Endothelial cell of umbilical vein (primary cell): Measurements from ENCODE around the gene MAP2K4. TPM values are rescaled to one million over a fixed set of nuclear protein-coding genes. Genes with fewer than 3 reads are reported as not detected.

Experiments used
- BruUV-seq: library from RNA; stranded (reverse); fragments of 400-500 nt; replicated peaks from 2 replicates; lab custom pipeline; 2021; lab: Mats Ljungman, UMichigan
- CTCF ChIA-PET: fragments of 300-600, 350-600 bp; sonication (Branson Sonifier 250); formaldehyde crosslinking; loops from one replicate; lab custom pipeline; 2021; ENCODE audit warnings: antibody characterized with exemption, inconsistent platforms; lab: Charles Lee
- POLR2A ChIA-PET: fragments of 300-600, 350-600 bp; sonication (Branson Sonifier 250); formaldehyde crosslinking; loops from one replicate; lab custom pipeline; 2021; ENCODE audit warnings: antibody characterized with exemption, inconsistent platforms; lab: Charles Lee
- DNase-seq: peaks from one replicate; pipeline ENCODE4 v3.0.0-alpha.2; 2011; ENCODE audit warnings: low read depth, low spot score
- FAIRE-seq: peaks from 2 replicates; lab custom pipeline; 2011; peaks lifted over from hg19 to GRCh38; lab: Jason Lieb, UNC
- H2AFZ ChIP-seq: 2 replicates; pipeline ENCODE4 v1.6.0; 2012; ENCODE audit warnings: low read depth, low read length, control low read depth, inconsistent platforms
- H3K27ac ChIP-seq: 2 replicates; pipeline ENCODE4 v1.5.1; 2011; ENCODE audit warnings: low read depth, mild to moderate bottlenecking, control low read depth, low read length, moderate library complexity; ENCODE audit not compliant: insufficient read depth
- H3K27me3 ChIP-seq, 2 experiments: 2 replicates each; pipeline versions ENCODE4 v1.6.0 to v1.6.1; 2011; ENCODE audit warnings: low read length in 2 of 2, mixed read lengths in 1 of 2; ENCODE audit not compliant: control insufficient read depth in 2 of 2, insufficient read depth in 2 of 2
- H3K36me3 ChIP-seq, 2 experiments: 2 replicates in 1 of 2; 3 replicates in 1 of 2; pipeline ENCODE4 v1.5.1; 2011; ENCODE audit warnings: low read length in 2 of 2, mild to moderate bottlenecking in 1 of 2, moderate library complexity in 1 of 2; ENCODE audit not compliant: control insufficient read depth in 2 of 2, insufficient read depth in 2 of 2; ENCODE audit errors: extremely low read depth in 1 of 2
- H3K4me1 ChIP-seq: 3 replicates; pipeline ENCODE4 v1.5.1; 2011; ENCODE audit warnings: mild to moderate bottlenecking, low read length; ENCODE audit not compliant: control insufficient read depth, insufficient read depth; ENCODE audit errors: extremely low read depth
- H3K4me2 ChIP-seq: 2 replicates; pipeline ENCODE4 v1.6.1; 2011; ENCODE audit warnings: low read length, control low read depth, mixed read lengths; ENCODE audit not compliant: insufficient read depth
- H3K4me3 ChIP-seq, 3 experiments: fragments of 200-600 bp in 1 of 3; sonication (generic), shearing (Covaris generic) in 1 of 3; replicated peaks in 1 of 3; 2 replicates each; pipeline ENCODE4 v1.5.1; 2011 to 2016; ENCODE audit warnings: control low read depth in 3 of 3, low read length in 3 of 3, mild to moderate bottlenecking in 2 of 3, inconsistent platforms in 1 of 3, low read depth in 1 of 3, moderate library complexity in 1 of 3; ENCODE audit not compliant: insufficient read depth in 1 of 3
- H3K79me2 ChIP-seq: 2 replicates; pipeline ENCODE4 v1.6.0; 2012; ENCODE audit warnings: low read length, inconsistent platforms; ENCODE audit not compliant: control insufficient read depth, insufficient read depth
- H3K9ac ChIP-seq: replicated peaks from 2 replicates; pipeline ENCODE3; 2011; ENCODE audit warnings: low read length, control low read depth; ENCODE audit not compliant: insufficient read depth; ENCODE audit errors: extremely low read depth
- H3K9me1 ChIP-seq: replicated peaks from 3 replicates; pipeline ENCODE4 v1.6.0; 2011; ENCODE audit warnings: mild to moderate bottlenecking, low read length; ENCODE audit not compliant: control insufficient read depth, insufficient read depth; ENCODE audit errors: extremely low read depth
- H3K9me3 ChIP-seq: replicated peaks from 2 replicates; pipeline ENCODE4 v1.5.1; 2012; ENCODE audit warnings: low read length, inconsistent platforms; ENCODE audit not compliant: control insufficient read depth, insufficient read depth
- H4K20me1 ChIP-seq: replicated peaks from 2 replicates; pipeline ENCODE3; 2011; ENCODE audit warnings: mild to moderate bottlenecking, low read length; ENCODE audit not compliant: control insufficient read depth, insufficient read depth; ENCODE audit errors: extremely low read depth
- EZH2 ChIP-seq: IDR thresholded peaks from 2 replicates; pipeline ENCODE4 v1.6.1; 2012; ENCODE audit warnings: borderline replicate concordance, low read depth, mild to moderate bottlenecking, moderate library complexity, low read length, inconsistent platforms; ENCODE audit not compliant: severe bottlenecking
- FOS ChIP-seq: IDR thresholded peaks from 2 replicates; pipeline ENCODE4 v1.6.1; 2011; ENCODE audit warnings: mild to moderate bottlenecking, low read length, moderate library complexity, borderline replicate concordance; ENCODE audit not compliant: insufficient read depth
- GATA2 ChIP-seq: IDR thresholded peaks from 2 replicates; pipeline ENCODE4 v1.7.0; 2011; ENCODE audit warnings: low read depth, mild to moderate bottlenecking, moderate library complexity, mixed read lengths, low read length; ENCODE audit not compliant: insufficient read length, insufficient read depth
- JUN ChIP-seq: IDR thresholded peaks from 2 replicates; pipeline ENCODE4 v1.6.1; 2011; ENCODE audit warnings: borderline replicate concordance, low read depth; ENCODE audit not compliant: insufficient read length, insufficient read depth
- MAX ChIP-seq: IDR thresholded peaks from 2 replicates; pipeline ENCODE4 v1.6.1; 2011; ENCODE audit not compliant: insufficient read depth, insufficient read length
- MYC ChIP-seq: IDR thresholded peaks from one replicate; pipeline ENCODE4 v1.6.1; 2011; ENCODE audit warnings: mild to moderate bottlenecking, low read depth, low read length
- POLR2A ChIP-seq: IDR thresholded peaks from 2 replicates; pipeline ENCODE4 v1.6.1; 2012; ENCODE audit warnings: low read depth, mild to moderate bottlenecking, control low read depth, low read length
- POLR2AphosphoS5 ChIP-seq: IDR thresholded peaks from 2 replicates; pipeline ENCODE4 v1.6.1; 2012; ENCODE audit warnings: low read depth, mild to moderate bottlenecking, control low read depth, low read length, moderate library complexity; ENCODE audit not compliant: insufficient read depth
- dilution Hi-C: fragments of 300-500 bp; cut with MboI; formaldehyde crosslinking; loops from one replicate; pipeline ENCODE4 v1.15.0; 2019; ENCODE audit warnings: low sequenced_read_pairs; ENCODE audit not compliant: extremely low pct_ligation_motif_present
- intact Hi-C: fragments of 100-400 bp; cut with micrococcal nuclease; formaldehyde crosslinking; loops from one replicate; pipeline ENCODE4 v1.10.0; 2022
- polyA plus RNA-seq, 4 experiments: library from polyadenylated mRNA; depleted of rRNA in 3 of 4; stranded (reverse) in 3 of 4; unstranded in 1 of 4; fragments of >200 nt; gene quantifications; 2 replicates each; pipeline versions ENCODE4 v1.2.1 to v1.2.3, GENCODE V29; 2011 to 2012; ENCODE audit warnings: missing spikeins in 1 of 4
- total RNA-seq: library from RNA; stranded (reverse); gene quantifications from 2 replicates; pipeline ENCODE4 v1.2.3, GENCODE V29; 2021
- TF ChIP-seq, protein P1 (sequence below), 2 donors: IDR thresholded peaks; 1 replicate in 1 of 2; 2 replicates in 1 of 2; pipeline ENCODE4 v1.5.1; 2011; ENCODE audit warnings: low read length in 2 of 2, mild to moderate bottlenecking in 2 of 2, moderate library complexity in 2 of 2, control low read depth in 1 of 2, inconsistent platforms in 1 of 2, low read depth in 1 of 2; ENCODE audit not compliant: insufficient read depth in 1 of 2; ENCODE audit errors: extremely low read depth in 1 of 2

MAP2K4 gene
- total and polyA plus RNA-seq, 2 donors (not counting 3 experiments of a cell fraction or from before 2014, with no cell fraction given): 8.6 to 17.5 TPM

DNA sequence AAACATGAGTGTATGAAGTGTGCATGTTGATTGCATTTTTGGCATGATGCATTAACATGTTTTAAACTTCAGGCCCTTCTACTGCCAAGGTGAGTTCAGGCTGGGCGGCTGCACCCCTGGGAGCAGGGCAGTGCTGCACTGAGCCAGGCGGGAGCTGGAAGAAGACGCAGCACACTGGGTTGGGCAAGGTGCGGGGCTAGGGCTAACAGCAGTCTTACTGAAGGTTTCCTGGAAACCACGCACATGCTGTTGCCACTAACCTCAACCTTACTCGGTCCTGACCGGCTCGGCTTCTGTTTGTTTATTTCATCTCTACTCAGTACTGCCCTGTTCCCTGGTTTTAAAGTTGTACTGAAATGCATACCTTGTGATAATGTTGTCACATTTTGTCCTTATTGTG is 61.0 kb downstream of the MAP2K4 start:
- Histone ChIP-seq H3K4me2 (no peak overlapping the region), H3K9me3 (no peaks in the 10 kb centered on the region), H3K4me1 (no peaks in the 10 kb centered on the region), H3K9me1 (no peaks in the 10 kb centered on the region), H3K36me3 (peaks cover 0 to 4% of the 10 kb centered on the region in 2 experiments), H3K79me2 (no peaks in the 10 kb centered on the region), H4K20me1 (peaks cover 2% of the 10 kb centered on the region), H3K27me3 (no peaks in the 10 kb centered on the region), H3K4me3 (no peak overlapping the region), H3K9ac (no peak overlapping the region), H2AFZ (no peak overlapping the region), H3K27ac (no peak overlapping the region)
- dilution Hi-C loops: no loop called here
- intact Hi-C loops: no loop called here
- TF ChIP-seq EZH2 (no peak), MYC (no peak), POLR2A (no peak), JUN (no peak), MAX (no peak), FOS (no peak), GATA2 (no peak), POLR2AphosphoS5 (no peak)
- TF ChIP-seq, protein P1, sequence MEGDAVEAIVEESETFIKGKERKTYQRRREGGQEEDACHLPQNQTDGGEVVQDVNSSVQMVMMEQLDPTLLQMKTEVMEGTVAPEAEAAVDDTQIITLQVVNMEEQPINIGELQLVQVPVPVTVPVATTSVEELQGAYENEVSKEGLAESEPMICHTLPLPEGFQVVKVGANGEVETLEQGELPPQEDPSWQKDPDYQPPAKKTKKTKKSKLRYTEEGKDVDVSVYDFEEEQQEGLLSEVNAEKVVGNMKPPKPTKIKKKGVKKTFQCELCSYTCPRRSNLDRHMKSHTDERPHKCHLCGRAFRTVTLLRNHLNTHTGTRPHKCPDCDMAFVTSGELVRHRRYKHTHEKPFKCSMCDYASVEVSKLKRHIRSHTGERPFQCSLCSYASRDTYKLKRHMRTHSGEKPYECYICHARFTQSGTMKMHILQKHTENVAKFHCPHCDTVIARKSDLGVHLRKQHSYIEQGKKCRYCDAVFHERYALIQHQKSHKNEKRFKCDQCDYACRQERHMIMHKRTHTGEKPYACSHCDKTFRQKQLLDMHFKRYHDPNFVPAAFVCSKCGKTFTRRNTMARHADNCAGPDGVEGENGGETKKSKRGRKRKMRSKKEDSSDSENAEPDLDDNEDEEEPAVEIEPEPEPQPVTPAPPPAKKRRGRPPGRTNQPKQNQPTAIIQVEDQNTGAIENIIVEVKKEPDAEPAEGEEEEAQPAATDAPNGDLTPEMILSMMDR (IDR thresholded peaks at IDR 0.05; ENCODE audit: extremely low read depth in 1 of 2, insufficient read depth in 1 of 2, low read depth in 1 of 2, low read length in 2 of 2): no peak
- DNase-seq (no peak), FAIRE-seq (no peak)
- BruUV-seq: no TSS peak
- ChIA-PET CTCF (interaction anchor here (1.0 kb wide), 1 partner anchor 28 kb away, joined by 3 read pairs; no protein-coding TSS in a partner anchor), POLR2A (no interaction called here)
